NCI-H1694 (cell line): ENCODE results near the gene TP53TG3C.
"Not testable (repeated sequence)": the region's sequence is repeated elsewhere in the genome, so short reads cannot be mapped to it uniquely, and the experiment has no call there.

Experiments used
- DNase-seq: peaks from one replicate; lab custom pipeline; 2025; lab: John Stamatoyannopoulos, UW

Gene TP53TG3C, protein sequence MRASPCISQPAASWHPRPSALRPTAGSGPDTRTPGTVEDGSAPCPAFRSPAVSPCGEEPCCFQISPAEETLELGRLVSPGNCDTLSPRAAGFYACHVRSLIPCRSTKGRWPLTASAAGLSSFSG

DNA sequence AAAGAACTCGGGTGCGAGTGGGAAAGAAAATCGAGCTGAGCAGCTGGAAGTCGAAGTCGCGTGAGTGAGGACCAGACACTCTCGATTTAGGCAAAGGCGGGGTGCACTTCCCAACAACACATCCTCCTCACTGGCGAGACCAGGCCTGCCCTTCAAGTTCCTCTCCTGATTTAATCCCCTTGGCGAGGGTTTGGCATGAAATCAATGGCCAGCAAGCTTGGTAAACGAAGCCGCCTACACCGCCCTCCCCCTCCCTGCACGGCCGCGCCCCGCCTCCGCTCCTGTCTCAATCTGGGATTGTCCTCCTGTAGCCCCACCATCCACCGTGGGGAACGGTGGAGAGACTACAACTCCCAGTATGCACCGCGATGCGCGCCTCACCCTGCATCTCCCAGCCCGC is at the start of gene TP53TG3C:
TSS of gene TP53TG3C (plus strand) at position 301 of the 400 bp plus-strand sequence. CDS start at position 369, 68 bp downstream.
- DNase-seq: not testable (repeated sequence)
